GM21576 (cell line): Measurements from ENCODE around the gene MCC.

ENCODE experiments used
- ATAC-seq: cut with Tn5 transposase; IDR thresholded peaks from one replicate; pipeline ENCODE4 v1.9.1; 2021; ENCODE audit warnings: mild to moderate bottlenecking, moderate library complexity; ENCODE audit not compliant: unreplicated experiment

Gene MCC

GRCh38 chr5:113276001-113276400 lies 212.3 kb downstream of the MCC start:
- ATAC-seq, result no peak

DNA sequence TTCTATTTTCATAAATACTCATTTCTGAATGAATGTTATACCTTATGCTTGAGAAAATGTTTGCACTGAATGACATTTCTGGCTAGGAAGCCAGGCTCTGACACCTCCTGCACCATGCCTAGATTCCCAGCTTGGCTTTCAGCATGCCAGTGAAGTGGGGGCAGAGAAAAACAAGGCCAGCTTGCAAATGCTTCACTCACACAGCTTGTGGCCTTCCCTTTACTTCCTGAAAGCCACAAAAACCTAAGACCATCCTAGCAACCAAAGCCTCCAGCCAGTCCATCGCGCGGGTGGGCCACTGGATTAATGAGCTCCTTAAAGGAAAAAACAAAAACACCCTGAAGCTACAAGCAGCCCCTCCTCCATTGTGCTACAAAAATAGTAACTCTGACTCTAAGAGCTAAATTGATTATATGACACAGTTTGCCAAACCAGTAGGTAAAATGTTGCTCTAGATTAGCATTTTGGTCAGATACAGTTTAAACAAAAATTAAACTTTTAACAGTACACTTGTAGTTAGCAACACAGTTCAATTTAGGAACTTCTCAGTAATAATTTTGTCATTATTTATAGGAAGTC lies 213.3 kb downstream of the MCC start:
- no peak for ATAC-seq

DNA sequence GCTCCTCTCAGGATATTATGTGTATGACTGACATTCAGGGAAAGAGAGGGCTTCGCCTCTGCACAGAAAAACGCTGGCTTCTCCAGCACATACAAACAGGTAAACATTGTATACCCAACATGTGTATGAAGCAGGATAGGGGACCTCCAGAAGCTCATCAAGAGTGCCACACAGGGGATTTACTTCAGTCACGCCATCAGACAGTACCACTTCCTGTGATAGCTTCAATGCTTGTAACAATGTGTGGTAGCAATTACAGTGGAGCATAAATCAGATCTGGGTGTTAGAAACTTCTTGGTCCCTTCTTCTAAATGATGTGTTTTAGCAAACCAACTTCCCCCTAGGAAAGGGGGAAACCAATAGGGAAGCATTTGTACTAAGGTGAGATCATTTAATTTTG lies 214.3 kb downstream of the MCC start:
- ATAC-seq, result no peak

GRCh38 chr5:113271745-113272454 lies 216.4 kb downstream of the MCC start:
- no peak for ATAC-seq

DNA sequence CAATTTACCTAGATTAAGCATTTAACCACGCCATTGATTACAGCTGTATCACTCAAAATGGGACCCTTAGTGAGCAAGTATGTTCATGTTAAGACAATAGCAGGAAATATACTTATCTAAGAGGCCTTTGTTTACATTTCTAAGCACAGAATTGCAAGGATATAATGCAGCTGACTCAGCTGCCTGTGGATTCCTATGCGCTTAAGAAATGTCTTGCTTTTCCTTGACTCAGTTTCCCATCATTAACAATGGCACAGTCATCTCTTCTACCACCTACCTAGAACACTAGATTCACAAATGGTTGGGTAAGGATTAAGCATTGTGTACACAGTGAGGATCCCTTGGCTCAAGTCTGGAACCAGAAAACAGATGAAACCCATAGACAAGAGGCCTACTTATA lies 217.2 kb downstream of the MCC start:
- ATAC-seq, result no peak

DNA sequence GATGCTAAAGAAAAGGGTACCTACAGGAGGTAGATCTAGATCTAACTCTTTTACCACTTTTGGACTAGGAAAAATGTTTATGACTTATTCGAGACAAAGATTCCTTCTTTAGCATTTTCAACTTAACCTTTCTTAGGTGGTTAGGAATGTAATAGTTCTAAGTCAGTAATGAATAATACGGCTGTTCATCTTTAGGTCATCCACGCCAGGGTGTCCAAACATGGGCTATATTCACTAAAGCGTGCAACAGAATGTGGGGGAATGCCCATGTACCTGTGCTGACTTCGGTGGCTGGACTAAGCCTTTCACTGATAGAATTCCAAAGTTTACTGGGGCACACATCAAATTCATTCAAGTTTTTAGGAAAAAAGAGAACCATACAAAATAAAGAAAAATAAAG lies 218.2 kb downstream of the MCC start:
- ATAC-seq, result no peak

- ATAC-seq, result no peak
These were observed 218.9 kb downstream of the MCC start for GRCh38 chr5:113269023-113269997.

DNA sequence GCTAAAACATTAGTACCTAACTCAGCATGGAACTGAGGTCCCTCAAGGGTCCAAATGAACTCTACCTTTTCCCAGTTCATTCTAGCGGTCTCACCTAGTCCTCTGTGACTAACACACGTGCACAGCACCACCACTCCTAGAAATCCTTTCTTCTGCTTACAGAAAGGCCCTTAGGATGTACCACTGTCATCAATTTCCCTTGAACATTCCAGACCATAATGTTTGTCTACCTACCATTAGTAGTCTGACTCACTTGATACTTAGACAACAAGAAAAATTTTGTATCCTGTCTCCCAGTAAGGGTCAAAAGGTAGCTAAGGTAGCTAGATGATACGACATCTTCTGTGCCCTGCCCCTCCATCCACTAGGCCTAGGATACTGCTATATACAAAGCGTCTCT lies 220.0 kb downstream of the MCC start:
- ATAC-seq, result no peak

GRCh38 chr5:113267361-113267900 lies 220.8 kb downstream of the MCC start:
- ATAC-seq, result no peak

DNA sequence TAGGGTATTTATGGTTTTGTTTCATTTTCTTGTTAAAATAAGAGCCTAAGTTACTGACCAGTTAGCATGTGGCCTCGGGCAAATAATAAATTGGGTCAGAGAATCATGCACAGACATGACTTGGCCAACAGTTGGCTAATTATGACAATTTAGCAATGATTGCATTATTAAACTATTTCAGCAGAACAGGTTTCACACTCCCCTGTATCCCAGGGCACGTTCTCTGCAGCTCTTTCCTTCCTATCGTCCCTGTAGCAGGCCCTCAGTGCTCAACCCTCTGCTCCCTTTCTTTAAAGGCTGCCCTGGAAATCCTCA lies 221.4 kb downstream of the MCC start:
- no peak for ATAC-seq

- no peak for ATAC-seq
These were observed 221.9 kb downstream of the MCC start for GRCh38 chr5:113266227-113266912.

GRCh38 chr5:113265190-113265589 lies 223.1 kb downstream of the MCC start:
- ATAC-seq, result no peak

- ATAC-seq, result no peak
These were observed 224.2 kb downstream of the MCC start for GRCh38 chr5:113264046-113264445.

DNA sequence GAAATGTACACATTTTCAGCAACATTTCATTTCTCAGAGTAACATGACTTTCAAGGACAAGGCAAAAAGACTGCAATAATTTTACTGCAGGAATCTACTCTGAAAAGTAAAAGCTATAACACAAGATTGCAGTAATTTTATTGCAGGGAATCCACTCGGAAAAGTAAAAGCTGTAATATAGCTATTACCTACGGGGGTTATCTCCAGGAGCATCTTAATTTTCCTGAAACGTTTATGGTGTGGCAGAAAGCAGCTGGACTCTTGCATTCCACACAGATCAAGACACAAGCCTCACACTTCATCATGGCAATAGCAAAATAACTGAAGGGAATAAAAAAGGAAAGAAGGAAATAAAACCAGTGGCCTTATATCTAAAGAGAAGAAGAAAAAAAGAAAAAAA lies 224.7 kb downstream of the MCC start:
- ATAC-seq, result no peak

- no peak for ATAC-seq
These were observed 225.6 kb downstream of the MCC start for GRCh38 chr5:113262674-113263073.

DNA sequence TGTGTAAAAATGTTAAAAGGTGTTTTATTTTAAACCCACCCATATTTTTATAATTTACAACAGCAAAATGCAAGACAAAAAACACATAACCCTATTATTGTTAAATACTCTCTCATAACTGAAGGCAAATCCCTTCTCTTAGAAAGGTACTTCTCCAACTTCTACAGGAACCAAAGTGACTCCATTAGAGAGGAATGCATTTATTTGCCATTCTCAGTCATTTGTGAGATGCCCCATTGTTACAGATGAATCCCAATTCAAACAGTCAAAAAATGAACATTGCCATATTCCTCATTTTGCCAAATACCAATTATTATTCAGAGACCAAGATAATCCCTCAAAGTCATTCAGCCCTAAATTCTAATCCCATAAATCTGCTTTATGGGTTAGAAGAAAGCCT lies 229.2 kb downstream of the MCC start:
- no peak for ATAC-seq

DNA sequence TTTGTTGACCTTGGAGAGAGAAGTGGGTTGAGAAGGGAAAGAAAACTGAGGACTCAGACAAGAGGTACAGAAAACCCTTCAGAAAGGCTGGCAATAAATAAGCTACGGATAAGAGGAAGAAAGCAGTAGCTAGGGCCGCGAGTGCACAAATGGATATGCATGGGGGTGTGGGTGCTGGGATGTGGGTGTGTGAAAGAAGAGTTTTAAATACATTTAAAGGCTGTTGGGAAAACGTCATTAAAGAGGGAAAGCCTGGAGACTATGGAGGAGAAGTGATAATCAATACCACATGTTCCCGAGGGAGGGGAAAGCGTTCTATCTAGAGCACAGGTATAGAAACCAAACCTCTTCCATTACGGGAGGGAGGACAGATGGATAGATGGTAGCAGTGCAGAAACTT lies 230.7 kb downstream of the MCC start:
- ATAC-seq, result no peak

- ATAC-seq, result no peak
These were observed 231.4 kb downstream of the MCC start for GRCh38 chr5:113256671-113257452.

DNA sequence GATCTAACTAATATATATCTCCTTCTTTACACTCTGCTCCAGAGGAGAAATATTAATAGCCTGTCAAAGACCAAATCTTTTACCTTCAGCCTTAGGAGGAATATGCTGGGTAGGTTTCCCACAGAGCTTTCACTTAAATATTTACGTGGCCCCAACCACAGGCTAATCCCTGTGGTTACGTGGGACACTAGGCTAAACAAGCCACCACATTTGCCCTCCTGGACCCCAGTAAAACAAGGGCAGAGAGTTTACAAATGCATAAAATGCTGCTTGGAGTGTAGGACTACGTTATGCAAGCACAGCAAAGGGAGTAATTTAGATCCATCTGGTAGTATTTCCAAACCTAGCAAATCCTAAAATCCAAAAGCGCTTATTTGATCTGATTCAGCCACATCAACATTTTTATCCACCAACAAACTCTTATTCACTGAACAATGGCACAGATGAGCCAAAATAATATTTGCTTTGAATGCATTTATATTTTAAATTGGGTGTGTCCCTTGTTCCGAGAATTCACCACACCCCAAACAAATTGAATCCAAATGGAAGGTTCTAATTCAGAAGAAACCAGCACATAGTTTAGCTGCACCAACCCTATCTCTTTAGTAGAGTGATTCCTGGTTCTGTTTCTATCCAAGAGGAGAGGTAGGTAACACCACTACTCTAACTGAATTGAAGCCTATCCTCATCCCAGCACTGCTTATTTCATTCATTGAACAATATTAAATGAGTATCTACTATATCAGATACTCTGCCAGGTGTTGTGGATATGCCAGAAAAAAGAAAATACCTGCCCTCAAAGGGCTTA lies 232.5 kb downstream of the MCC start:
- no peak for ATAC-seq

- ATAC-seq, result no peak
These were observed 233.1 kb downstream of the MCC start for GRCh38 chr5:113255105-113255504.
